Activated CD4-positive, alpha-beta T cell treated with anti-CD3 and anti-CD28 coated beads, Interleukin-2, amount 10 ng/mL, durations not matched to agents 24 days and 14 days (primary cell): ENCODE results near the gene LIPM. TPM values are rescaled to one million over a fixed set of nuclear protein-coding genes. Genes with fewer than 3 reads are reported as not detected.

Experiments
- DNase-seq: peaks from one replicate; pipeline ENCODE4 v3.0.0; 2022
- H3K27ac Mint-ChIP-seq: one replicate; pipeline ENCODE4 v1.8.0; 2022; ENCODE audit warnings: mild to moderate bottlenecking, mixed read lengths
- H3K27me3 Mint-ChIP-seq: one replicate; pipeline ENCODE4 v1.8.0; 2022; ENCODE audit warnings: mixed read lengths
- H3K36me3 Mint-ChIP-seq: one replicate; pipeline ENCODE4 v1.8.0; 2022; ENCODE audit warnings: low read depth, mild to moderate bottlenecking, mixed read lengths
- H3K4me1 Mint-ChIP-seq: one replicate; pipeline ENCODE4 v1.8.0; 2021; ENCODE audit warnings: mixed read lengths
- H3K4me3 Mint-ChIP-seq: one replicate; pipeline ENCODE4 v1.8.0; 2022; ENCODE audit warnings: mild to moderate bottlenecking, moderate library complexity, mixed read lengths
- H3K9me3 Mint-ChIP-seq: one replicate; pipeline ENCODE4 v1.8.0; 2021; ENCODE audit warnings: mixed read lengths
- intact Hi-C: fragments of 100-400 bp; cut with micrococcal nuclease; formaldehyde crosslinking; loops from one replicate; pipeline ENCODE4 v1.15.1; 2023
- total RNA-seq: library from RNA; stranded (reverse); gene quantifications from 2 replicates; pipeline ENCODE4 v1.2.3, GENCODE V29; 2022

Gene LIPM
- total RNA-seq, 1 donor from 2014 or later: not detected

DNA sequence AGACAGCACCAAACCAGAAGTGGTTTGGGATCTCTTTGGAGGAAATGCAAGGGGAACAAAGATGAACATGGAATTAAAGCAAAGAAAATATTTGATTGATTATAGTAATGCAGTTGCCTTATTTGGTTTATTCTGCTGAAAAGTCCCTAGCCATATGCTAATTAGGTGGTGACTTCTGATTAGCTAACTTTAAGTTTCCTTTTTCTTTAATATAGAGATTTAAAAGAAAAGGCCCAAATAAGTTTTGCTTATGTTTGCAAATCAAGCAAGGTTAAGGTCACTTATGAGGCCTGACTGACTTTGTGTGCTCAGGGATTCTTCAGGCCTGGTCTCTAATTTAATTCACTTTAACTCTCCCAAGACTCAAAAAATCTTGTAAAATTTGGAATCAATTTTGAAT is 55.3 kb downstream of the LIPM start:
- H3K9me3 Mint-ChIP-seq: peaks cover 4% of the 10 kb centered on the region
- H3K4me3 Mint-ChIP-seq: no peak overlapping the region
- peaks cover 16% of the 10 kb centered on the region for H3K27me3 Mint-ChIP-seq
- peaks cover 7% of the 10 kb centered on the region for H3K4me1 Mint-ChIP-seq
- intact Hi-C loops: loop anchor here (1.0 kb wide), 1 partner anchor 10 kb away; no protein-coding TSS in a partner anchor
- DNase-seq: no peak
- no peaks in the 10 kb centered on the region for H3K36me3 Mint-ChIP-seq
- H3K27ac Mint-ChIP-seq: no peak overlapping the region

DNA sequence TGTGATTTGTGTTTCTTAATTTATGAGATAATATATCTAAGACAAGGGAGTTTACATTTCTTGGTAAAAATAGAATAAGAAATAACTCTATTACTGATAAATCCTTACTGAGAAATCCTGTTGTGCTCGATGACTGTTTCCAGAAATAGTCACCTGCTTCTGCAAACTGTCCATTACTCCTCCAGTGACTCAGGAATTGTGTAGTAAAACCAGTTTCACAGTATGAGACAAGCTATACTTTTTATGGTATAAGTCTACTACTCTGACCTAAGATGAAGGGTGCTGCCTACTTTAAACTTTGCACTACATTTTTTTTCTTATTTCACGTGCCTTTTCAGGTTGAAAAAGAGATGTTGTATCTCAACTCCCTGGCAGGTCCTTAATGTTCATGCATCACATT is 56.0 kb downstream of the LIPM start:
- Mint-ChIP-seq H3K27ac (no peak overlapping the region), H3K4me3 (no peak overlapping the region), H3K27me3 (peaks cover 22% of the 10 kb centered on the region), H3K4me1 (peaks cover 4% of the 10 kb centered on the region), H3K36me3 (no peaks in the 10 kb centered on the region), H3K9me3 (peaks cover 4% of the 10 kb centered on the region)
- intact Hi-C loops: loop anchor here (1.0 kb wide), 1 partner anchor 10 kb away; no protein-coding TSS in a partner anchor
- DNase-seq: no peak

DNA sequence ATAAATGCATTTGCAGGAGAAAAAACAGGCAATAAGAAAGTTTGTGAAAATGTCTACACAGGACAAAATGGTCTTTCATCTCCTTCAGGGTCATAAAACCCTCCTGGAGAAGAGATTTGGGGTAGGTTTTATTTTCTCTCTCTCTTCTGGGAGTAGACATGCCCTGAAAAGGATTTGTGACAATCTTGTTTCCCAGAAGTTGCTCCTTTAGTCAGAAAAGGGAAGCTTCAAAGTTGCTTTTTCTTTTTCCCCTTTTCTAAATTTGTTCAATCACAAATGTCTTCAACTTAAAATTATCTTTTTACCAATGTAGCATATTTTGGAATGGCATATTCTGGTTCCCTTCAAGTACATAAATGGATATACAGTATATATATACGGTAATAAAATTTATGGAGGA is 58.5 kb downstream of the LIPM start:
- Mint-ChIP-seq H3K4me3 (no peak overlapping the region), H3K27me3 (peaks cover 32% of the 10 kb centered on the region), H3K4me1 (no peaks in the 10 kb centered on the region), H3K9me3 (peaks cover 4% of the 10 kb centered on the region), H3K27ac (no peak overlapping the region), H3K36me3 (no peaks in the 10 kb centered on the region)
- intact Hi-C loops: no loop called here
- DNase-seq: no peak

DNA sequence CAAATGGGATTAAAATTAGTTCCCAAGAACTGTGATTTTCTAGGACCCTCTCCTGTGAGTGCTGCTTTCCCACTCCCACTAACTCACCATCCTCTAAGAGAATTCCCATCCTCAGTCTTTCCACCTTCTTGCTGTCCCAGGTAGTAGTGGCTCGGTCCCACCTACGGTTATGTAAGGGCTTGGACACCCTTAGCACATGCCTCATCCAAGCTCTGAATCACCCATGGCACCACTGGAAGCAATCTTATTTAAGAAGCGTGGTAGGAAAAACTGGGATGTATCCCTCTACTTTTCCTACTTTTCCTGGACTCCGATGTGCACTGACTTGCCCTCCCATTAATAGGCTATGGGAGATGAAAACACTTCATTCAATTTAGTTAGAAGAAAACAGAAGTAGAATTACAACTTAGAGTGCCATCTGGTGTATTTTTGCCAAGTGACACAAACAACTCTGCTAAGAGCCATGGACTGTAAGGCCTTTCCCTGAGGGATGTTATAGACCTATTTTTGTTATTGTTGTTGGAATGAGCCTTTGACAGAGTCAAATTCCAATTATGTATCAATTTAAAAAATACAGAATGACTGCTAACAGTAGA is 62.8 kb downstream of the LIPM start:
- DNase-seq: no peak
- Mint-ChIP-seq H3K9me3 (no peaks in the 10 kb centered on the region), H3K27me3 (peaks cover 27% of the 10 kb centered on the region), H3K36me3 (no peaks in the 10 kb centered on the region), H3K4me1 (peaks cover 3% of the 10 kb centered on the region), H3K27ac (no peak overlapping the region), H3K4me3 (no peak overlapping the region)
- intact Hi-C loops: loop anchor here (2.0 kb wide), 1 partner anchor 31 kb away; no protein-coding TSS in a partner anchor

GRCh38 chr10:88866454-88866853 is 63.9 kb downstream of the LIPM start:
- DNase-seq: no peak
- Mint-ChIP-seq H3K4me3 (no peak overlapping the region), H3K36me3 (no peaks in the 10 kb centered on the region), H3K9me3 (peaks cover 5% of the 10 kb centered on the region), H3K27me3 (peaks cover 27% of the 10 kb centered on the region), H3K27ac (no peak overlapping the region), H3K4me1 (peaks cover 5% of the 10 kb centered on the region)
- intact Hi-C loops: no loop called here

DNA sequence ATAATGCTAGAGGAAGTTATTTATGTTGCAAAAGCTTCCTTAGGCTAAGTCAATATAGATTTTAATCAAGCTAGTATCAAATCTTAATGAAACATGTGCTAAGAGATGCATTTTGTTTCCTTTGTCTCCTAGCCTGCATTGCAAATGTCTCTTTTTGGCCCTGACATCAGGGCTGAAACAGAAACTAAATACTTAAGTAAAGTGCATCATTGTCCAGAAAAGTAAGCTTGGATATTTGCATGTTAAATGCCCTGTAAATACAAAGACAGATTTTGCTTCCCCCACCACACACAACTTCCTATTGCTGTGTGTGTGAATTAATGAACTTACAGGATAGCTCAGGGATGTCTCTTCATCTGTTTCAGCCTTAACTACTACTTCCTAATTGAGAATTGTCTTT is 67.6 kb downstream of the LIPM start:
- H3K36me3 Mint-ChIP-seq: no peaks in the 10 kb centered on the region
- no peak overlapping the region for H3K4me3 Mint-ChIP-seq
- intact Hi-C loops: no loop called here
- H3K9me3 Mint-ChIP-seq: peaks cover 9% of the 10 kb centered on the region
- peaks cover 5% of the 10 kb centered on the region for H3K4me1 Mint-ChIP-seq
- peaks cover 6% of the 10 kb centered on the region for H3K27me3 Mint-ChIP-seq
- H3K27ac Mint-ChIP-seq: no peak overlapping the region
- no peak for DNase-seq

Other genes starting within 250 kb of the LIPM start
- 2.1 and 2.4 TPM in 2 replicates for gene RNLS, start 219.4 kb upstream of the LIPM start, total RNA-seq
- not detected in 2 replicates for gene LIPJ, start 216.0 kb upstream of the LIPM start, total RNA-seq
- gene LIPF, start 138.3 kb upstream of the LIPM start, total RNA-seq: not detected in 2 replicates
- not detected in 2 replicates for gene LIPK, start 96.5 kb upstream of the LIPM start, total RNA-seq
- not detected in 2 replicates for gene LIPN, start 42.7 kb upstream of the LIPM start, total RNA-seq
- gene ANKRD22, start 49.1 kb downstream of the LIPM start, total RNA-seq: 0.12 TPM in 1 of 2 replicates, not detected in the other
- 41.9 and 43.5 TPM in 2 replicates for gene STAMBPL1, start 77.5 kb downstream of the LIPM start, total RNA-seq
- 8.8 and 8.9 TPM in 2 replicates for gene ACTA2, start 150.0 kb downstream of the LIPM start, total RNA-seq
- gene FAS, start 188.1 kb downstream of the LIPM start, total RNA-seq: 29.9 and 31.1 TPM in 2 replicates